K562 (cell line): ENCODE data around the gene EFNA2. TPM values are rescaled to one million over a fixed set of nuclear protein-coding genes. Genes with fewer than 3 reads are reported as not detected.
A peak's percentile ranks its signal among the peaks of the same experiment; 100 is the strongest.

Experiments
- ARID2 ChIP-seq: fragments of 450-650 bp; IDR thresholded peaks from 2 replicates; pipeline ENCODE4 v1.6.1; 2017; ENCODE audit warnings: antibody characterized with exemption, mild to moderate bottlenecking
- BCOR ChIP-seq: fragments of 450-650 bp; IDR thresholded peaks from 2 replicates; pipeline ENCODE4 v1.6.1; 2016
- CBFB ChIP-seq: sonication (generic); formaldehyde crosslinking; IDR thresholded peaks from 2 replicates; pipeline ENCODE4 v1.4.0; 2020; ENCODE audit warnings: mild to moderate bottlenecking, missing genetic modification reagents
- CTCF ChIP-seq, 3 experiments: IDR thresholded peaks in 2 of 3; conservative IDR thresholded peaks in 1 of 3; 2 replicates each; pipeline ENCODE4 v1.5.1; 2011 to 2012; ENCODE audit warnings: low read length in 3 of 3, mild to moderate bottlenecking in 3 of 3, control low read depth in 2 of 3, improper control_type of control experiment in 1 of 3, inconsistent platforms in 1 of 3, low read depth in 1 of 3, mixed read lengths in 1 of 3, moderate library complexity in 1 of 3; ENCODE audit not compliant: insufficient read depth in 2 of 3
- FOXM1 ChIP-seq, 2 experiments: fragments of 450-650 bp in 1 of 2; sonication (generic) in 1 of 2; formaldehyde crosslinking in 1 of 2; IDR thresholded peaks; 2 replicates each; pipeline versions ENCODE4 v1.6.1 to v1.9.0; 2017 to 2022; ENCODE audit warnings: low read depth in 2 of 2, mild to moderate bottlenecking in 2 of 2, missing genetic modification reagents in 1 of 2, moderate library complexity in 1 of 2
- KLF1 ChIP-seq: fragments of 450-650 bp; IDR thresholded peaks from 2 replicates; pipeline ENCODE4 v1.6.1; 2016; ENCODE audit warnings: missing genetic modification characterization, missing compliant biosample characterization
- MAFK ChIP-seq: IDR thresholded peaks from 2 replicates; pipeline ENCODE4 v1.6.1; 2011; ENCODE audit warnings: low read length, improper control_type of control experiment
- MTF1 ChIP-seq: fragments of 250-450 bp; sonication (Bioruptor Pico); IDR thresholded peaks from 2 replicates; pipeline ENCODE4 v1.9.0; 2021; ENCODE audit warnings: moderate library complexity, mild to moderate bottlenecking, inconsistent platforms, borderline replicate concordance
- MYBL2 ChIP-seq, 2 experiments: fragments of 450-650 bp in 1 of 2; sonication (generic) in 1 of 2; formaldehyde crosslinking in 1 of 2; IDR thresholded peaks; 2 replicates each; pipeline versions ENCODE4 v1.6.1 to v1.8.1; 2017 to 2022; ENCODE audit warnings: borderline replicate concordance in 1 of 2, inconsistent platforms in 1 of 2, low read depth in 1 of 2, mild to moderate bottlenecking in 1 of 2, missing genetic modification reagents in 1 of 2, moderate library complexity in 1 of 2
- SIN3A ChIP-seq, 2 experiments: fragments of 150-350 bp in 1 of 2; IDR thresholded peaks; 2 replicates each; pipeline ENCODE4 v1.6.1; 2011 to 2016; ENCODE audit warnings: borderline replicate concordance in 2 of 2, low read depth in 2 of 2, low read length in 2 of 2, mild to moderate bottlenecking in 2 of 2, moderate library complexity in 2 of 2; ENCODE audit not compliant: control insufficient read depth in 1 of 2
- SMARCA4 ChIP-seq: fragments of 450-650 bp; IDR thresholded peaks from 2 replicates; pipeline ENCODE4 v1.6.1; 2016
- SUPT5H ChIP-seq: fragments of 450-650 bp; IDR thresholded peaks from 2 replicates; pipeline ENCODE4 v1.6.1; 2016
- ZNF143 ChIP-seq: sonication (generic); formaldehyde crosslinking; IDR thresholded peaks from 2 replicates; pipeline ENCODE4 v1.9.0; 2022; ENCODE audit warnings: mild to moderate bottlenecking, missing genetic modification reagents
- ZNF232 ChIP-seq: sonication (generic); formaldehyde crosslinking; IDR thresholded peaks from 2 replicates; pipeline ENCODE4 v1.8.0; 2022; ENCODE audit warnings: mild to moderate bottlenecking, missing genetic modification reagents
- ZNF407 ChIP-seq: fragments of 450-650 bp; IDR thresholded peaks from 2 replicates; pipeline ENCODE4 v1.6.1; 2016; ENCODE audit warnings: low read depth
- polyA plus RNA-seq, 8 experiments: library from polyadenylated mRNA; depleted of rRNA in 4 of 8; stranded (reverse) in 5 of 8; unstranded in 3 of 8; fragments of >200 nt; fragmentation: Nextera tagmentation in 2 of 8; fragmentation: Illumina TruSeq in 1 of 8; extraction: Ambion mirVana in 2 of 8; extraction: Trizol in 1 of 8; gene quantifications; 2 replicates each; pipeline versions ENCODE4 v1.2.1 to v1.2.3, GENCODE V29; 2011 to 2014; ENCODE audit warnings: inconsistent platforms in 1 of 8, missing spikeins in 1 of 8
- total RNA-seq, 7 experiments: library from RNA; depleted of rRNA in 6 of 7; stranded (reverse); fragments of >200 nt in 6 of 7; fragmentation: Illumina TruSeq in 2 of 7; extraction: Trizol in 2 of 7; gene quantifications; 2 replicates each; pipeline versions ENCODE4 v1.2.1 to v1.2.3, GENCODE V29; 2011 to 2021; ENCODE audit warnings: low replicate concordance in 1 of 7
- TF ChIP-seq, protein P1 (sequence below): fragments of 250-450 bp; sonication (Bioruptor Pico); IDR thresholded peaks from 2 replicates; pipeline ENCODE4 v1.5.0; 2020; ENCODE audit warnings: mild to moderate bottlenecking

EFNA2 gene
- total and polyA plus RNA-seq, 9 of the 15 experiments (the other 6 are each of a cell fraction or from before 2014, with no cell fraction given), result 0.11 to 0.44 (median 0.15) TPM; not detected in 6

DNA sequence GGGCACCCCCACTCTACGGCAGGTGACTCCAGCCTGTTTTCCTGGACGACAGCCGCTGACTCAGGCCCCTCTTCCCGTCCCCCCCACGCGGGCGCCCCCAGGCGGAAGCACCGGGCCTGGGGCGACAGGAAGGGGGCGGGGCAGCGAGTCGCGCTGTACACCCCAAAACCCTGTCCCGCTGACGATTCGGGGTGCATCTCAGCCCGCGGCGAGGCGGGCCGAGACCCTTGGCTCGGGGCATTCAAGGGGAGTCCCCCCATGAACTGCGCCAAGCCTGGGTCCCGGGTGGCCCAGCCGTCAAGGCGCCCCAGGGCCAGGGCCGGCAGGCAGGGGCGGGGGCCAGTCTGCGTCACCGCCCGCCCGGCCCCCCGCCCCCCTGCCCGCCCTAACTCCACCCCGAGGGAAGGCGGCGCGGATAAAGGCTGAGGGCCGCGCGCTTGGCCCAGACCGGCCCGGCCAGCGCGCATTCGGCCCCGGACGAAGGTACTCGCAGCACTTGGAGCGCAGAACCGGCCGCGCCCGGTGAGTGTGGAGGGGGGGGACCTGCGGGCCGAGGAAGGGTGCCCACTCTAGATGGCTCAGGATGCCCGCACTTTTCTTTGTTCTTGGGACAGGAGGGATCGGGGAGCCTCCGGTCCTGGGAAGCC, 37.4 kb upstream of the EFNA2 start, which contains the start of gene MIDN (continued):
- TF ChIP-seq, protein P1, sequence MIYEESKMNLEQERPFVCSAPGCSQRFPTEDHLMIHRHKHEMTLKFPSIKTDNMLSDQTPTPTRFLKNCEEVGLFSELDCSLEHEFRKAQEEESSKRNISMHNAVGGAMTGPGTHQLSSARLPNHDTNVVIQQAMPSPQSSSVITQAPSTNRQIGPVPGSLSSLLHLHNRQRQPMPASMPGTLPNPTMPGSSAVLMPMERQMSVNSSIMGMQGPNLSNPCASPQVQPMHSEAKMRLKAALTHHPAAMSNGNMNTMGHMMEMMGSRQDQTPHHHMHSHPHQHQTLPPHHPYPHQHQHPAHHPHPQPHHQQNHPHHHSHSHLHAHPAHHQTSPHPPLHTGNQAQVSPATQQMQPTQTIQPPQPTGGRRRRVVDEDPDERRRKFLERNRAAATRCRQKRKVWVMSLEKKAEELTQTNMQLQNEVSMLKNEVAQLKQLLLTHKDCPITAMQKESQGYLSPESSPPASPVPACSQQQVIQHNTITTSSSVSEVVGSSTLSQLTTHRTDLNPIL (CRISPR knock-in tag), result no peak; the same call in 1 of the 2 replicates
- TF ChIP-seq ARID2 (no peak), ZNF143 (CRISPR knock-in tag) (peak; percentile 52; the same call in 1 of the 2 replicates), CBFB (CRISPR knock-in tag) (0 out of 2 replicates have a peak, but pooled peaks have one; percentile 20), MAFK (no peak), CTCF (IDR thresholded peaks at IDR 0.05 in 2 of 3, conservative IDR thresholded peaks at IDR 0.05 in 1 of 3; ENCODE audit: insufficient read depth in 2 of 3, low read depth in 1 of 3, low read length in 3 of 3) (peak; percentile 60 to 69 (median 67)), SUPT5H (peak; percentile 97), SIN3A (IDR thresholded peaks at IDR 0.05; ENCODE audit: borderline replicate concordance in 2 of 2, control insufficient read depth in 1 of 2, low read depth in 2 of 2, low read length in 2 of 2) (peak; percentile 58 to 73; a peak in 3 of 4 replicates), MTF1 (no peak), FOXM1 (IDR thresholded peaks at IDR 0.05; ENCODE audit: low read depth) (no peak), FOXM1 (CRISPR knock-in tag; IDR thresholded peaks at IDR 0.05; ENCODE audit: low read depth) (peak; percentile 56; the same call in 1 of the 2 replicates), ZNF407 (no peak; the same call in 1 of the 2 replicates), KLF1 (tag) (no peak), MYBL2 (IDR thresholded peaks at IDR 0.05; ENCODE audit: low read depth) (no peak), MYBL2 (CRISPR knock-in tag; IDR thresholded peaks at IDR 0.05; ENCODE audit: borderline replicate concordance) (no peak), SMARCA4 (peak; percentile 45; the same call in 1 of the 2 replicates), ZNF232 (no peak; the same call in 1 of the 2 replicates), BCOR (no peak)
